Right ventricle myocardium inferior (tissue), 1 donor: ENCODE results near the gene CCDC183. TPM values are rescaled to one million over a fixed set of nuclear protein-coding genes. Genes with fewer than 3 reads are reported as not detected.
"Not testable (repeated sequence)": the region's sequence is repeated elsewhere in the genome, so short reads cannot be mapped to it uniquely, and the experiment has no call there.

Source experiments
- ATAC-seq: fragments of 200-7000 bp; cut with Tn5 transposase; one replicate; pipeline ENCODE4 v1.9.1; 2020; ENCODE audit warnings: mild to moderate bottlenecking, moderate library complexity
- DNase-seq: peaks from one replicate; pipeline ENCODE4 v3.0.0; 2021; ENCODE audit errors: missing footprints
- intact Hi-C: fragments of 100-400 bp; cut with DNase I; formaldehyde crosslinking; loops from one replicate; pipeline ENCODE4 v1.11.0; 2022
- total RNA-seq: library from RNA; stranded (reverse); fragmentation: NEBNext Ultra II Directional; extraction: Animal tissue kit (Norgen Biotek cat#: 25700); gene quantifications from one replicate; pipeline ENCODE4 v1.2.1, GENCODE V29; 2021
- donor health status: DM: no; HTN: yes; CAD: no; lungs with severe emphysema.

CCDC183 gene
- total RNA-seq, 1 donor from 2014 or later = 1.6 TPM

DNA sequence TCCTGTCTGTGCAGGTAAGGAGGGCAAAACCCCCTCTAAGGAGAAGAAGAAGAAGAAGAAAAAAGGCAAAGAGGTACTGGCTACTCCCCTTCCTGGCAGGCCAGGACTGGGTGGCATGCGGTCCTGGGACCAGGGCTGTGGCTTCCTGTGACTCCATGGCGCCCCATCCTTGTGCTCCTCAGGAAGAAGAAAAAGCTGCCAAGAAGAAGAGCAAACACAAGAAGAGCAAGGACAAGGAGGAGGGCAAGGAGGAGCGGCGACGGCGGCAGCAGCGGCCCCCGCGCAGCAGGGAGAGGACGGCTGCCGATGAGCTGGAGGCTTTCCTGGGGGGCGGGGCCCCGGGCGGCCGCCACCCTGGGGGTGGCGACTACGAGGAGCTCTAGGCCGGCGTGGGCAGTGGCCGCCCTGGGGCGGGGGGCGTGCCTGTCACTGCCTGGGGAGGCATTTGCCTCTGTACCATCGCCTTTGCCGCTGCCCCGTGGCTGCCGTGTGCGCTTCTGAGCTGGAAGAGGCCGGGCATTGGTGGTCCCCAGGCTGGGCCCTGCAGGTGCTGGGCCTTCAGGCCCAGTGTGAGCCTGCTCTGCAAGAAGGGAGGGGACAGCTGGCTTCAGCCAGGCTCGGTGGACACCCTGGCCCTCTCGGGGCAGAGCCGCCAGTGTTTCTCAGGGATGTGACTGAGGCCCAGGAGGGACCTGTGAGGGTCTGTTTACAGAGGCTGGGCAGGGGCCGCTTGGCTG lies 44.2 kb downstream of the CCDC183 start:
- no peak for ATAC-seq
- DNase-seq = no peak
- intact Hi-C loops = loop anchor here (5.0 kb wide), 1 partner anchor 187 kb away; the partner anchor contains the start of gene ABCA2

- intact Hi-C loops = loop anchor here (5.0 kb wide), 1 partner anchor 186 kb away; the partner anchor contains the start of gene ABCA2
- ATAC-seq = no peak
- DNase-seq = no peak
These were observed 44.9 kb downstream of the CCDC183 start for GRCh38 chr9:136840877-136841645.

DNA sequence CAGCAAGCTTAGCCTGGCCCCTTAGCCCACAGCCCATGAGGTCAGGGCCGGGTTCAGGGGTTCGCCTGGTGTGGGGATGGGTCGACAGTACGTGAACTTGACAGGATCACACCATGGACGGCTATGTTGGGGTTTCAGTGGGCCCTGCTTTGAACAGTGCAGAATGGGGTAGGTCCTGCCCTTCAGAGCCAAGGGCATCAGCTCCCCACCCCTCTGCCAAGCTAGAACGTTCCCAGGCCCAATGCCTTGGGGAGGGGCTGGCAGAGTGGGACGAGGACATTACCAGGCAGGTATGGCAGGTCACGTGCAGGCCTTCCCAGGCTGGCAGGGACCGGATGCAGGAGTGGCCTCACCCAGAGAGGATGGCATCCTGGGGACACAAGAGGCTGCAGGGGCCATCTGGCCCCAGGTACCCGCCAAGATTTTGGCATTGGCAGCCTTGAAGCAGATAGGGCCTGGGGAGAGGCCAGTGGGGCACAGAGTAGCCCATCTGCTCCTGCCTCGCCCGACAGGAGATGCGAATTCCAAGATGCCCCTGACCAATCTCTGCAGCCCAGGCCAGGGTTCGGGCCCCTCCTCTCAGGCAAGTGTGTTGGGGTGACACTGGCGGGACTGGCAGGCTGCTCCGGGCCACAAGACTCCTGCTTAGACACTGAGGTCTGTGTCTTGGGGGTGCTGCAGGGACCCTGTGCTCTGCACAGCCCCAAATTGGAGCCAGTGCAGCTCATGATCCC lies 45.7 kb downstream of the CCDC183 start:
- ATAC-seq, DNase-seq: not testable (repeated sequence)
- intact Hi-C loops = loop anchor here (5.0 kb wide), 1 partner anchor 185 kb away; the partner anchor contains the start of gene ABCA2

GRCh38 chr9:136842380-136842948 lies 46.3 kb downstream of the CCDC183 start, which contains the start of gene AJM1:
Gene AJM1, plus strand, starts transcription at chr9:136842478. Its CDS starts 1,937 bp downstream, at chr9:136844415.
- peak; percentile 82 for ATAC-seq
- DNase-seq = peak; percentile 88
- intact Hi-C loops = loop anchor here (5.0 kb wide), 1 partner anchor 185 kb away; the partner anchor contains the start of gene ABCA2

- ATAC-seq, DNase-seq: not testable (repeated sequence)
- intact Hi-C loops = loop anchor here (5.0 kb wide), 1 partner anchor 184 kb away; the partner anchor contains the start of gene ABCA2
These were observed 47.1 kb downstream of the CCDC183 start for GRCh38 chr9:136843159-136843800.

- intact Hi-C loops = loop anchor here (5.0 kb wide), 1 partner anchor 183 kb away; the partner anchor contains the start of gene ABCA2
- not testable (repeated sequence) for ATAC-seq
These were observed 47.9 kb downstream of the CCDC183 start for GRCh38 chr9:136843801-136844740.

DNA sequence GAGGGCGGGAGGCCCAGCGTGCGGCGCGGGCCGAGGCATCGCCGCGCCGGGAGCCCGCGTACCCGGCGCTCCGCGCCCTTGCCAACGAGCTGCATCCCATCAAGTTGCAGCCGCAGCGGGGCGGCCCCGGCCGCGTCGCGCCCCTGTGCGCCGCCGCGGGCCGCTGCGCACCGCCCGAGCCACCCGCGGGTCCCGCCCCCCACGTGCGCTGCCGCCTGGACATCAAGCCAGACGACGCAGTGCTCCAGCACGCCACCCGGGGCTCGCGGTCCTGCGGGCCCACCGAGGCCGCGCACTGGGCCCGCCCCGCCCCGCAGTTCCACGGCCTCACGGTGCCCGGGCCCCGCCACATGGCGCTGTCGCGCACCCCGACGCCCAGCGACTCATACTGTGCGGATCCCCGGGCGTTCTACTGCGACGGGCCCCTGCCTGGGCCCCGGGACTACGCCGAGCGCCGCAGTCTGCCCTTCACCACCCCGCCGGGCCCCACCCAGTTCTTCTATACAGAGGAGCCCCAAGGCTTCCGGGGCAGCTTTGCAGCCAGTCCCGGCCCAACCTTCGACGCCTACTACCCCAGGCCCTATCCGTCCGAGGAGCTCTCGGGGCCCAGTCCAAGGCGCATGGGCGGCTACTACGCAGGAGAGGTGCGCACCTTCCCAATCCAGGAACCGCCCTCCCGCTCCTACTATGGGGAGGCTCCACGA lies 48.8 kb downstream of the CCDC183 start:
- intact Hi-C loops = loop anchor here (5.0 kb wide), 2 partner anchors 57 to 182 kb away; partner anchors contain the start of gene ABCA2
- ATAC-seq (no peak), DNase-seq (no peak)

More at GRCh38 chr9:136843801-136844740, 47.9 kb downstream of the CCDC183 start:
- not testable (repeated sequence) for DNase-seq

DNA sequence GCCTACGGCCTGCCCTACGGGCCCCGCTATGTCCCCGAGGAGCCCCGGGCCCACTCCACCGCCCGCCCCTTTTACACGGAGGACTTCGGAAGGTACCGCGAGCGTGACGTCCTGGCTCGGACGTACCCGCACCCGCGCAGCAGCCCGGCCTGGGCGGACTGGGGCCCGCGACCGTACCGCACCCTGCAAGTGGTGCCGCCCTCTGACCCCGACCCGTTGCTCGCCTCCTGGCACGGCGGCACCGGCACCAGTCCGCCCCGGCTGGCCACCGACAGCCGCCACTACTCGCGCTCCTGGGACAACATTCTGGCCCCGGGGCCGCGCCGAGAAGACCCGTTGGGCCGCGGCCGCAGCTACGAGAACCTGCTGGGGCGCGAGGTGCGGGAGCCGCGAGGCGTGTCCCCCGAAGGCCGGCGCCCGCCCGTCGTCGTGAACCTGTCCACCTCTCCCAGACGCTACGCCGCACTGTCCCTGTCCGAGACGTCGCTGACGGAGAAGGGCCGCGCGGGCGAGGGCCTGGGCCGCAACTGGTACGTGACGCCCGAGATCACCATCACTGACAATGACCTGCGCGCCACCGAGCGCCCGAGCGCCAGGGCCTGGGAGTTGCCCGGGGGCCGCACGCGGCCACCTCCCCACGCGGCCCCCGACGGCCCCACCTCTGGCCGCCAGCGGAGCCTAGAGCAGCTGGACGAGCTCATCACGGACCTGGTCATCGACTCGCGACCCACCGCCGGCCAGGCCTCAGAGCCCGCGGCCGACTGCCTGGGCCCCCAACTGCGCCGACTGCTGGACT lies 49.5 kb downstream of the CCDC183 start:
- ATAC-seq (no peak), DNase-seq (no peak)
- intact Hi-C loops = loop anchor here (5.0 kb wide), 1 partner anchor 57 kb away; no protein-coding TSS in a partner anchor

GRCh38 chr9:136846376-136847087 lies 50.4 kb downstream of the CCDC183 start:
- ATAC-seq = no peak

DNA sequence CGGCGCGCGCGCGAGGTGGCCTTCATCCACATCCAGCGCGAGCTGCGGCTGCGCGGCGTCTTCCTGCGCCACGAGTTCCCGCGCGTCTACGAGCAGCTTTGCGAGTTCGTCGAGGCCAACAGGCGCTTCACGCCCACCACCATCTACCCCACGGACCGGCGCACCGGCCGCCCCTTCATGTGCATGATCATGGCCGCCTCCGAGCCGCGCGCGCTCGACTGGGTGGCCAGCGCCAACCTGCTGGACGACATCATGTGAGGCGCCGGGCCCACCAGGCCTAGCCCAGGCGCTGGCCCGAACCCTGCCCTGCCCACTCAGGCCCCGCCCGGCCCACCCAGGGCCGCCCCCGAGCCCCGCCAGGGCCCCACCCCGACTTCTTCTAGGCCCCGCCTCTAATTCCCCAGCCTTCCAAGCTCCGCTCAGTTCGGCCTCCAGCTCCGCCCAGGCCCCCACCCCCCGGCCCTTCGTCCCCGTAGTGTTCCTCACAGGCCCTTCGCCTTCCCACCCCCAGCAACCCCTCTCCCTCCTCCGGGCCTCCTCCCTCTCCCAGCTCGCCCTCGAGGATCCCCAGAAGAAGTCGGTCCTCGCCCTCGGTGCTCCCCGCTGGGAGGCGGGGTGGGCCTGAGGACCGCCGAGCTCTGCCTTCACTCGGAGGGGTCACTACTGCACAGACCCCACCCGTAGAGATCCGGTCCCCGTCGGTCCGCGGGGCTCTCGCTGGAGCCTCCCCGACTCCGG lies 51.1 kb downstream of the CCDC183 start:
- DNase-seq (peak; percentile 78), ATAC-seq (peak; percentile 31)
- intact Hi-C loops = loop anchor here (5.0 kb wide), 1 partner anchor 55 kb away; no protein-coding TSS in a partner anchor

More at GRCh38 chr9:136846376-136847087, 50.4 kb downstream of the CCDC183 start:
- DNase-seq = no peak
- intact Hi-C loops = loop anchor here (5.0 kb wide), 1 partner anchor 56 kb away; no protein-coding TSS in a partner anchor

- ATAC-seq (peak; percentile 60), DNase-seq (peak; percentile 96)
- intact Hi-C loops = loop anchor here (2.0 to 5.0 kb wide), 2 partner anchors 54 to 57 kb away; partner anchors contain the start of gene TMEM141
These were observed 51.8 kb downstream of the CCDC183 start for GRCh38 chr9:136847826-136848392.

DNA sequence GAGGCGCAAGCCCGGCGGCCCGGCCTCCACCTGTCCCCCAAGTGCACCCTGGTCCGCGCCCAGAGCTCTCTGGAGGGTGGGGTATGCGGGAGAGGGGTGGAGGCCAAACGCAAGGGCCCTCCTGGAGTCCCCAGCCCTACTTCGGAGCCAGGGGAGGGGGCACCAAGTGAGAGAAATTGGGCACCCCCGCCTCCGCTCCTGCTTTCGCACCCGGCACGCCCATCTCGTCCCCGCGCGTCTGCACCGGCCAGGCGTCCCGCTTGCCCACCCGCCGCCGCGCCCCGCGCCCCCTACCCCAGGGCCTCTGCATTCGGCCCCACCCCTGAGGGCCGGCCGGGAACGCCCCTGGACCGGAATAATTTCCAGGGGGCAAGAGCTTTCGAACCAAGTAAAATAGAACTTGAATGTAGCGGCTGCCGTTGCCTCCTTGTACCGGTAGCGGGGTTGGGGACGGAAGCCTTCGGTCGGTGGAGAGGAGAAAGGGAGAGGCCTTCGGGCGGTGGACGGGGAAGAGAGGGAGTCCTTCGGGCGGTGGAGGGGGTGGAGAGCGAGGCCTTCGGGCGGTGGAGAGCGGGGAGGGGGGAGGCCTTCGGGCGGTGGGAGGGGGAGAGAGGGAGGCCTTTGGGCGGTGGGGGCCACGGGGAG lies 52.4 kb downstream of the CCDC183 start:
- intact Hi-C loops = loop anchor here (1.0 to 5.0 kb wide), 4 partner anchors 54 to 129 kb away; partner anchors contain the start of genes FBXW5, PTGDS and TMEM141
- ATAC-seq (peak; percentile 24), DNase-seq (no peak)
